ENCODE measurements around the gene ARID1A.

- no peak for TF ChIP-seq POLR2A (IDR thresholded peaks at IDR 0.05)
- no peak for TF ChIP-seq CTCF (IDR thresholded peaks at IDR 0.05)
Measured at GRCh38 chr1:26721669-26722355, 26.0 kb downstream of the ARID1A start.

All from uterus (tissue), 2 donors.